HepG2 (cell line): ENCODE data around the gene RABGEF1. TPM values are rescaled to one million over a fixed set of nuclear protein-coding genes. Genes with fewer than 3 reads are reported as not detected.

Experiments
- SP140L ChIP-seq: sonication (generic); formaldehyde crosslinking; IDR thresholded peaks from 2 replicates; pipeline ENCODE4 v1.4.0; 2020; ENCODE audit warnings: missing genetic modification reagents, borderline replicate concordance
- ZNF382 ChIP-seq: sonication (generic); formaldehyde crosslinking; IDR thresholded peaks from 2 replicates; pipeline ENCODE4 v1.5.0; 2020; ENCODE audit warnings: missing genetic modification reagents, mild to moderate bottlenecking, borderline replicate concordance
- polyA plus RNA-seq, 8 experiments: library from polyadenylated mRNA; depleted of rRNA in 3 of 8; stranded (reverse) in 7 of 8; unstranded in 1 of 8; fragments of >200 nt; fragmentation: Illumina TruSeq in 4 of 8; extraction: Trizol in 4 of 8; gene quantifications; 2 replicates each; pipeline versions ENCODE4 v1.2.1 to v1.2.3, GENCODE V29; 2011 to 2016; ENCODE audit warnings: low read depth in 4 of 8, missing spikeins in 1 of 8, mixed read lengths in 1 of 8; ENCODE audit not compliant: insufficient read depth in 1 of 8
- total RNA-seq, 5 experiments: library from RNA; depleted of rRNA; stranded (reverse); fragments of >200 nt; fragmentation: Illumina TruSeq; extraction: Trizol; gene quantifications; 2 replicates each; pipeline ENCODE4 v1.2.3, GENCODE V29; 2016; ENCODE audit warnings: low read depth in 1 of 5
- TF ChIP-seq, protein P1 (sequence below): sonication (generic); formaldehyde crosslinking; IDR thresholded peaks from 2 replicates; pipeline ENCODE4 v1.8.1; 2023; ENCODE audit warnings: mild to moderate bottlenecking, missing genetic modification reagents
- TF ChIP-seq, protein P2 (sequence below): sonication (generic); formaldehyde crosslinking; IDR thresholded peaks from 2 replicates; pipeline ENCODE4 v1.4.0; 2020; ENCODE audit warnings: missing genetic modification reagents
- TF ChIP-seq, protein P3 (sequence below): sonication (generic); formaldehyde crosslinking; IDR thresholded peaks from 2 replicates; pipeline ENCODE4 v1.4.0; 2020; ENCODE audit warnings: mild to moderate bottlenecking, missing genetic modification reagents

RABGEF1 gene
- total and polyA plus RNA-seq, 2 of the 13 experiments (the other 11 are each of a cell fraction or from before 2014, with no cell fraction given): 22.7 to 35.3 TPM

DNA sequence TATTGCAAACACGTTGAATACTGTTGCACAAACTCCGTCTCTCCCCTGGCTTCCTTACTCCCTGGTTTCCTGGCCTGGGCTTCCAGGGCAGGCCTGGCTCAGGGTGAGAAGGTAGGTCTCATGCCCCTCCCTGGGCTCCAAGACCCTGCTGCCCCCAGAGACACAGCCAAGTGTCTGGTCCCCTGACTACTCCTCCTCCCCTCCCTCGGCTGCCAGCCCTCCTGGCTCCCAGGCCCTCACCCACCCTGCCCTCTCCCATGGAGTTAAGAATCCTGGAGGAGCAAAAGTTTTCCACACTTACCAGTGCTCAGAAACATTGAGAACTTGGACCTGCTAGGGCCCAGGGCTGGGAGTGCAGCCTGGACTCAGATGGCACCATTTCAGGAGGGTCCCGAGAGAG is 47.2 kb upstream of the RABGEF1 start (continued):
- TF ChIP-seq ZNF382 (CRISPR knock-in tag) (no peak), SP140L (no peak)
- TF ChIP-seq, protein P1, sequence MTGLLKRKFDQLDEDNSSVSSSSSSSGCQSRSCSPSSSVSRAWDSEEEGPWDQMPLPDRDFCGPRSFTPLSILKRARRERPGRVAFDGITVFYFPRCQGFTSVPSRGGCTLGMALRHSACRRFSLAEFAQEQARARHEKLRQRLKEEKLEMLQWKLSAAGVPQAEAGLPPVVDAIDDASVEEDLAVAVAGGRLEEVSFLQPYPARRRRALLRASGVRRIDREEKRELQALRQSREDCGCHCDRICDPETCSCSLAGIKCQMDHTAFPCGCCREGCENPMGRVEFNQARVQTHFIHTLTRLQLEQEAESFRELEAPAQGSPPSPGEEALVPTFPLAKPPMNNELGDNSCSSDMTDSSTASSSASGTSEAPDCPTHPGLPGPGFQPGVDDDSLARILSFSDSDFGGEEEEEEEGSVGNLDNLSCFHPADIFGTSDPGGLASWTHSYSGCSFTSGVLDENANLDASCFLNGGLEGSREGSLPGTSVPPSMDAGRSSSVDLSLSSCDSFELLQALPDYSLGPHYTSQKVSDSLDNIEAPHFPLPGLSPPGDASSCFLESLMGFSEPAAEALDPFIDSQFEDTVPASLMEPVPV: no peak
- TF ChIP-seq, protein P2, sequence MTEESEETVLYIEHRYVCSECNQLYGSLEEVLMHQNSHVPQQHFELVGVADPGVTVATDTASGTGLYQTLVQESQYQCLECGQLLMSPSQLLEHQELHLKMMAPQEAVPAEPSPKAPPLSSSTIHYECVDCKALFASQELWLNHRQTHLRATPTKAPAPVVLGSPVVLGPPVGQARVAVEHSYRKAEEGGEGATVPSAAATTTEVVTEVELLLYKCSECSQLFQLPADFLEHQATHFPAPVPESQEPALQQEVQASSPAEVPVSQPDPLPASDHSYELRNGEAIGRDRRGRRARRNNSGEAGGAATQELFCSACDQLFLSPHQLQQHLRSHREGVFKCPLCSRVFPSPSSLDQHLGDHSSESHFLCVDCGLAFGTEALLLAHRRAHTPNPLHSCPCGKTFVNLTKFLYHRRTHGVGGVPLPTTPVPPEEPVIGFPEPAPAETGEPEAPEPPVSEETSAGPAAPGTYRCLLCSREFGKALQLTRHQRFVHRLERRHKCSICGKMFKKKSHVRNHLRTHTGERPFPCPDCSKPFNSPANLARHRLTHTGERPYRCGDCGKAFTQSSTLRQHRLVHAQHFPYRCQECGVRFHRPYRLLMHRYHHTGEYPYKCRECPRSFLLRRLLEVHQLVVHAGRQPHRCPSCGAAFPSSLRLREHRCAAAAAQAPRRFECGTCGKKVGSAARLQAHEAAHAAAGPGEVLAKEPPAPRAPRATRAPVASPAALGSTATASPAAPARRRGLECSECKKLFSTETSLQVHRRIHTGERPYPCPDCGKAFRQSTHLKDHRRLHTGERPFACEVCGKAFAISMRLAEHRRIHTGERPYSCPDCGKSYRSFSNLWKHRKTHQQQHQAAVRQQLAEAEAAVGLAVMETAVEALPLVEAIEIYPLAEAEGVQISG (CRISPR knock-in tag): no peak
- TF ChIP-seq, protein P3, sequence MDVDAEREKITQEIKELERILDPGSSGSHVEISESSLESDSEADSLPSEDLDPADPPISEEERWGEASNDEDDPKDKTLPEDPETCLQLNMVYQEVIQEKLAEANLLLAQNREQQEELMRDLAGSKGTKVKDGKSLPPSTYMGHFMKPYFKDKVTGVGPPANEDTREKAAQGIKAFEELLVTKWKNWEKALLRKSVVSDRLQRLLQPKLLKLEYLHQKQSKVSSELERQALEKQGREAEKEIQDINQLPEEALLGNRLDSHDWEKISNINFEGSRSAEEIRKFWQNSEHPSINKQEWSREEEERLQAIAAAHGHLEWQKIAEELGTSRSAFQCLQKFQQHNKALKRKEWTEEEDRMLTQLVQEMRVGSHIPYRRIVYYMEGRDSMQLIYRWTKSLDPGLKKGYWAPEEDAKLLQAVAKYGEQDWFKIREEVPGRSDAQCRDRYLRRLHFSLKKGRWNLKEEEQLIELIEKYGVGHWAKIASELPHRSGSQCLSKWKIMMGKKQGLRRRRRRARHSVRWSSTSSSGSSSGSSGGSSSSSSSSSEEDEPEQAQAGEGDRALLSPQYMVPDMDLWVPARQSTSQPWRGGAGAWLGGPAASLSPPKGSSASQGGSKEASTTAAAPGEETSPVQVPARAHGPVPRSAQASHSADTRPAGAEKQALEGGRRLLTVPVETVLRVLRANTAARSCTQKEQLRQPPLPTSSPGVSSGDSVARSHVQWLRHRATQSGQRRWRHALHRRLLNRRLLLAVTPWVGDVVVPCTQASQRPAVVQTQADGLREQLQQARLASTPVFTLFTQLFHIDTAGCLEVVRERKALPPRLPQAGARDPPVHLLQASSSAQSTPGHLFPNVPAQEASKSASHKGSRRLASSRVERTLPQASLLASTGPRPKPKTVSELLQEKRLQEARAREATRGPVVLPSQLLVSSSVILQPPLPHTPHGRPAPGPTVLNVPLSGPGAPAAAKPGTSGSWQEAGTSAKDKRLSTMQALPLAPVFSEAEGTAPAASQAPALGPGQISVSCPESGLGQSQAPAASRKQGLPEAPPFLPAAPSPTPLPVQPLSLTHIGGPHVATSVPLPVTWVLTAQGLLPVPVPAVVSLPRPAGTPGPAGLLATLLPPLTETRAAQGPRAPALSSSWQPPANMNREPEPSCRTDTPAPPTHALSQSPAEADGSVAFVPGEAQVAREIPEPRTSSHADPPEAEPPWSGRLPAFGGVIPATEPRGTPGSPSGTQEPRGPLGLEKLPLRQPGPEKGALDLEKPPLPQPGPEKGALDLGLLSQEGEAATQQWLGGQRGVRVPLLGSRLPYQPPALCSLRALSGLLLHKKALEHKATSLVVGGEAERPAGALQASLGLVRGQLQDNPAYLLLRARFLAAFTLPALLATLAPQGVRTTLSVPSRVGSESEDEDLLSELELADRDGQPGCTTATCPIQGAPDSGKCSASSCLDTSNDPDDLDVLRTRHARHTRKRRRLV: no peak
